ENCODE measurements around the gene KPNA5. TPM values are rescaled to one million over a fixed set of nuclear protein-coding genes. Genes with fewer than 3 reads are reported as not detected.
A peak's percentile ranks its signal among the peaks of the same experiment; 100 is the strongest.
"Not testable (repeated sequence)": the region's sequence is repeated elsewhere in the genome, so short reads cannot be mapped to it uniquely, and the experiment has no call there.

KPNA5 gene
- total RNA-seq, 1 experiment from 2014 or later: 12.2 TPM

GRCh38 chr6:116685437-116685993, 4.5 kb downstream of the KPNA5 start:
- ATAC-seq (no peak), DNase-seq (ENCODE audit: low spot score) (no peak)
- Mint-ChIP-seq H3K27me3 (ENCODE audit: low read depth) (no peaks in the 10 kb centered on the region), H3K4me1 (peaks cover 26% of the 10 kb centered on the region), H3K4me3 (no peak overlapping the region), H3K9me3 (no peaks in the 10 kb centered on the region; the same call in none of the 2 replicates), H3K27ac (0 out of 2 replicates have a peak overlapping the region, but pooled peaks have one; percentile 57), H3K36me3 (peaks cover 26% of the 10 kb centered on the region)
- TF ChIP-seq E2F4 (CRISPR knock-in tag; IDR thresholded peaks at IDR 0.05; ENCODE audit: borderline replicate concordance, low read depth) (no peak), ZNF532 (CRISPR knock-in tag; IDR thresholded peaks at IDR 0.05; ENCODE audit: borderline replicate concordance) (no peak), SOX15 (CRISPR knock-in tag; IDR thresholded peaks at IDR 0.05) (no peak), AFF4 (CRISPR knock-in tag; IDR thresholded peaks at IDR 0.05; ENCODE audit: borderline replicate concordance) (no peak), CTCF (IDR thresholded peaks at IDR 0.05) (no peak), SMAD4 (CRISPR knock-in tag; IDR thresholded peaks at IDR 0.05) (no peak), HMGXB4 (CRISPR knock-in tag; IDR thresholded peaks at IDR 0.05) (no peak), ZNF263 (CRISPR knock-in tag; IDR thresholded peaks at IDR 0.05; ENCODE audit: low read depth) (no peak), JAZF1 (CRISPR knock-in tag; IDR thresholded peaks at IDR 0.05) (no peak), ATF1 (CRISPR knock-in tag; IDR thresholded peaks at IDR 0.05) (no peak)
- POLR2A ChIA-PET: no interaction called here
- CTCF ChIA-PET: interaction anchor here (0.6 kb wide), 1 partner anchor 588 kb away, joined by 4 read pairs; no protein-coding TSS in a partner anchor

GRCh38 chr6:116686475-116687101, 5.6 kb downstream of the KPNA5 start:
- POLR2A ChIA-PET: interaction anchor here (0.6 kb wide), 1 partner anchor 897 kb away, joined by 4 read pairs; no protein-coding TSS in a partner anchor
- H3K27ac Mint-ChIP-seq; H3K9me3 Mint-ChIP-seq; H3K27me3 Mint-ChIP-seq (ENCODE audit: low read depth); ATAC-seq; H3K4me3 Mint-ChIP-seq; DNase-seq (ENCODE audit: low spot score); CTCF ChIA-PET: not testable (repeated sequence)
- H3K36me3 Mint-ChIP-seq: peaks cover 30% of the 10 kb centered on the region
- peaks cover 26% of the 10 kb centered on the region for H3K4me1 Mint-ChIP-seq
